Esophagus squamous epithelium (tissue), 4 donors: ENCODE results near the gene KLF4.

Source experiments
- POLR2A ChIP-seq, 4 donors: fragments of 450-650 bp; IDR thresholded peaks; one replicate each; pipeline ENCODE4 v1.6.1; 2017; ENCODE audit warnings: antibody characterized with exemption in 4 of 4, mild to moderate bottlenecking in 4 of 4, moderate library complexity in 3 of 4
- TF ChIP-seq, protein P1 (sequence below), 6 experiments: fragments of 450-650 bp in 4 of 6; fragments of 200-600 bp in 2 of 6; sonication (generic) in 2 of 6; IDR thresholded peaks; one replicate each; pipeline ENCODE4 v1.5.1; 2016 to 2019; ENCODE audit warnings: antibody characterized with exemption in 6 of 6, mild to moderate bottlenecking in 4 of 6, moderate library complexity in 4 of 6

DNA sequence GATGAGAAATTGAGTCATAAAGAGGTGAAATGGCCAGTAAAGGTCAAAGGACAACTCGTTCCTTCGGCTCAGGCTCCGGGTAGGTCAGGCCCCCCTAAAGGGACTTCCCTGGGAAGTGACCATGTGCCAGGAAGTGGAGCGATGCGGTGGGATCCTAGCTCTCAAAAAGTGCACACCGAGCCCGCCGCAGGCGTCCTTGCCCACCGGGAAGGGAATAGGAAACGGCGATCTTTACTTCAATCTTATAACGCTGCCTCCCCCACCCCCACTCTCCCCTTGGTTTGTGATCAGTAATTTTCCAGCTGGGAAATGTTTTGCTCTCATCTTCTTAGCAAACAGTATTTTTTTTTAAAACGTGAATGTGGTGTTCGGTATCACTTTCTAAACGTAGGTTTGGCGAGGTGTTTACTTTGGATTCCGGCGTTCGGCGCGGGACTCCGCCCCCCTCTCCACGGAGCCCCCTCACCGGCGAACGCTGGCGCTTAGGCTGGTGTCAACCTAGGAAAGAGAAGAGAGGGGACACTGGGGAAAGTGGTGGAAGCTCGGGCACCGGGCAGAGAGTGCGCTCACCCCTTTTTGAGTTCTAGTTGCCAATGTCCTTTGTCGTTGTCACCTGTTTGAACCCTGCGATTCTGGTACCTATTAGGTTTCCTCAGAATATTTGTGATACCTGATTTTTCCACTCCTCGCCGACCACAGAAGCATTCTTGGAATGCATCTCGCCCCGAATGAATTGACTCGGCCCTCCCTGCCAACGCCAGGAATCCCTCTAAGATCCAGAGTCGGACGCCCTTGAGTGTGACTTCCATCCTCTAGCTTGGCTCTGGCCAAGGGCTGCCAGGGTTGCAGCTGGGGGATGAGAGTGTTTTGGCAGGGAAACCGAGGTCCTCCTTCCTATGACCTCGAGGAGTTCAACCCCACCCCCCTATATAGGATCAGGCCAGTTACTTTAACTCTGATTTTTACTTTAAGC is 1.8 kb upstream of the KLF4 start:
- TF ChIP-seq, protein P1, sequence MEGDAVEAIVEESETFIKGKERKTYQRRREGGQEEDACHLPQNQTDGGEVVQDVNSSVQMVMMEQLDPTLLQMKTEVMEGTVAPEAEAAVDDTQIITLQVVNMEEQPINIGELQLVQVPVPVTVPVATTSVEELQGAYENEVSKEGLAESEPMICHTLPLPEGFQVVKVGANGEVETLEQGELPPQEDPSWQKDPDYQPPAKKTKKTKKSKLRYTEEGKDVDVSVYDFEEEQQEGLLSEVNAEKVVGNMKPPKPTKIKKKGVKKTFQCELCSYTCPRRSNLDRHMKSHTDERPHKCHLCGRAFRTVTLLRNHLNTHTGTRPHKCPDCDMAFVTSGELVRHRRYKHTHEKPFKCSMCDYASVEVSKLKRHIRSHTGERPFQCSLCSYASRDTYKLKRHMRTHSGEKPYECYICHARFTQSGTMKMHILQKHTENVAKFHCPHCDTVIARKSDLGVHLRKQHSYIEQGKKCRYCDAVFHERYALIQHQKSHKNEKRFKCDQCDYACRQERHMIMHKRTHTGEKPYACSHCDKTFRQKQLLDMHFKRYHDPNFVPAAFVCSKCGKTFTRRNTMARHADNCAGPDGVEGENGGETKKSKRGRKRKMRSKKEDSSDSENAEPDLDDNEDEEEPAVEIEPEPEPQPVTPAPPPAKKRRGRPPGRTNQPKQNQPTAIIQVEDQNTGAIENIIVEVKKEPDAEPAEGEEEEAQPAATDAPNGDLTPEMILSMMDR (IDR thresholded peaks at IDR 0.05), result no peak
- no peak for TF ChIP-seq POLR2A (IDR thresholded peaks at IDR 0.05)
